GM11168 (cell line): ENCODE measurements around the gene ADAP1.

Source experiments
- in situ Hi-C: fragments of 300-500 bp; cut with MboI; formaldehyde crosslinking; loops from one replicate; pipeline ENCODE4 v1.12.0; 2022; ENCODE audit warnings: low sequenced_read_pairs; ENCODE audit not compliant: unreplicated experiment

ADAP1 gene

GRCh38 chr7:854118-854775, 100.2 kb downstream of the ADAP1 start:
- in situ Hi-C loops: no loop called here

DNA sequence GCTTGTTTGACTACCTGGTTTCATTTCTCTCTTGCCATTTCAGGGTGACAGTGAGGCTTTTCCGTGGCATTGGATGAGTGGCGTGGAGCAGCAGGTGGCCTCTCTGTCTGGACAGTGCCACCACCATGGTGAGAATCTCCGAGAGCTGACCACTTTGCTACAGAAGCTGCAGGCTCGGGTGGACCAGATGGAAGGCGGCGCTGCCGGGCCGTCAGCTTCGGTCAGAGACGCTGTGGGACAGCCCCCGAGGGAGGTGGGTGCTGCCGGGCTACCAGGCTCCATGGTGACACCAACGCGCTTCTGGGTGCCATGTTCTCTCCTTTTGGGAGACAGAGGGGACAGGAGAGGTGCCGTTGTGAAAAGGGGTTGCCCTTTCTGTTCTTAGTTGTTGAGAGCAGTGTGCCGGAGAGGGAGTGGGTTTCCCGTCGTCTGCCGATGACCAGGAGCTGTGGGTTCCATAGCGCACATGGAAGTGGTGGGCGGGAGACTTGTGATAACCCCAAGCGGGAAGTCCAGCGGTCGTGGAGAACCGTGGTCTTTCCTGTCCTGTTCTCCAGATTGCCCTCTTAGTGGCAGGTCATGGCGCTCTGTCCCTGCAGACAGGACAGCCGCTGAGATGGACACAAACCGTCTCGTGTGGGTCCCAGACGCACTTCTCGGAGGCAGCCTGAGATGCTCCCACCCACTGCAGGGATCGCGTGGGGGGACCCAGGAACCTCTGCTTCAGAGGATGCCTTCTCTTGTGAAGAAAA, 100.9 kb downstream of the ADAP1 start:
- in situ Hi-C loops: no loop called here

DNA sequence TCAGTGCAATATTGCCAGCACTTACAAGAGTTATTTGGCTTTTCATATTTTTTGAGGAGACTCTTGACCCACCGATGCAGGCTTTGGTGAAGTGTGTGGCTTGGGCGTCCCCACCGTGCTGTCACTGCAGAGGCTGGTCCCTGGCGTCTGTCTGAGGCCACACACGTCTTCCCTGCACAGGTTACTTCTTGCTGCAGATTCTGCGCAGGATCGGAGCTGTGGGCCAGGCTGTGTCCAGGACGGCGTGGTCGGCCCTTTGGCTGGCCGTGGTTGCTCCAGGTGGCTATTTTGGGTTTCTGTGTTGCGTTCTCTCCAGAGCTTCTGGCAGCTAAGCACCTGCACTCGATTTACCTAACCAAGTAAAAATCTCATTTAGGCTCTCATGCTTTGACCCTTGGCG, 103.3 kb downstream of the ADAP1 start:
- in situ Hi-C loops: no loop called here

- in situ Hi-C loops: no loop called here
Observed at GRCh38 chr7:849781-850180, 104.7 kb downstream of the ADAP1 start.

- in situ Hi-C loops: no loop called here
Observed at GRCh38 chr7:849145-849544, 105.3 kb downstream of the ADAP1 start.
